IMR-90 (cell line): ENCODE results near the gene OR14C36.
"Not testable (repeated sequence)": the region's sequence is repeated elsewhere in the genome, so short reads cannot be mapped to it uniquely, and the experiment has no call there.

Experiments used
- MAFK ChIP-seq: IDR thresholded peaks from 2 replicates; pipeline ENCODE4 v1.6.1; 2012; ENCODE audit warnings: low read depth, low read length, improper control_type of control experiment
- NFE2L2 ChIP-seq: fragments of 150-350 bp; IDR thresholded peaks from 2 replicates; pipeline ENCODE4 v1.6.1; 2016; ENCODE audit warnings: low read depth, mild to moderate bottlenecking, low read length
- POLR2A ChIP-seq: IDR thresholded peaks from 2 replicates; pipeline ENCODE4 v1.6.1; 2012; ENCODE audit warnings: mild to moderate bottlenecking, low read depth, low read length

- not testable (repeated sequence) for TF ChIP-seq POLR2A, NFE2L2, MAFK
Observed at GRCh38 chr1:248306740-248307139, 41.8 kb upstream of the OR14C36 start.
